ENCODE measurements around the gene S100A16. TPM values are rescaled to one million over a fixed set of nuclear protein-coding genes. Genes with fewer than 3 reads are reported as not detected.
A peak's percentile ranks its signal among the peaks of the same experiment; 100 is the strongest.

S100A16 gene
- total and polyA plus RNA-seq, 9 of the 15 experiments (the other 6 are each of a cell fraction or from before 2014, with no cell fraction given) = 1.6 to 6.9 (median 4.3) TPM

GRCh38 chr1:153565529-153566374 lies 47.2 kb downstream of the S100A16 start, which contains the start of gene S100A2 (continued):
- TF ChIP-seq, protein P1, sequence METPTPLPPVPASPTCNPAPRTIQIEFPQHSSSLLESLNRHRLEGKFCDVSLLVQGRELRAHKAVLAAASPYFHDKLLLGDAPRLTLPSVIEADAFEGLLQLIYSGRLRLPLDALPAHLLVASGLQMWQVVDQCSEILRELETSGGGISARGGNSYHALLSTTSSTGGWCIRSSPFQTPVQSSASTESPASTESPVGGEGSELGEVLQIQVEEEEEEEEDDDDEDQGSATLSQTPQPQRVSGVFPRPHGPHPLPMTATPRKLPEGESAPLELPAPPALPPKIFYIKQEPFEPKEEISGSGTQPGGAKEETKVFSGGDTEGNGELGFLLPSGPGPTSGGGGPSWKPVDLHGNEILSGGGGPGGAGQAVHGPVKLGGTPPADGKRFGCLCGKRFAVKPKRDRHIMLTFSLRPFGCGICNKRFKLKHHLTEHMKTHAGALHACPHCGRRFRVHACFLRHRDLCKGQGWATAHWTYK (CRISPR knock-in tag; IDR thresholded peaks at IDR 0.05) = peak; percentile 47; the same call in 1 of the 2 replicates
- TF ChIP-seq JUN (IDR thresholded peaks at IDR 0.05; ENCODE audit: borderline replicate concordance, low read depth, low read length) = no peak
- no peak for TF ChIP-seq JUN (CRISPR knock-in tag; IDR thresholded peaks at IDR 0.05; ENCODE audit: borderline replicate concordance)
- TF ChIP-seq BCOR (IDR thresholded peaks at IDR 0.05) = no peak
- TF ChIP-seq OTX1 (CRISPR knock-in tag; IDR thresholded peaks at IDR 0.05) = no peak
- TF ChIP-seq SMAD3 (CRISPR knock-in tag; conservative IDR thresholded peaks at IDR 0.05) = 0 out of 2 replicates have a peak, but pooled peaks have one; percentile 44
- no peak for TF ChIP-seq RBM39 (optimal IDR thresholded peaks at IDR 0.05; ENCODE audit: low read depth, low read length)
- TF ChIP-seq SLC30A9 (CRISPR knock-in tag; IDR thresholded peaks at IDR 0.05) = no peak
- no peak for TF ChIP-seq JUND (IDR thresholded peaks at IDR 0.05; ENCODE audit: borderline replicate concordance, low read depth, low read length)
- TF ChIP-seq JUND (tag; IDR thresholded peaks at IDR 0.05; ENCODE audit: borderline replicate concordance, low read depth, low read length) = no peak
- TF ChIP-seq DMBX1 (CRISPR knock-in tag; IDR thresholded peaks at IDR 0.05; ENCODE audit: borderline replicate concordance) = peak; percentile 19; the same call in 1 of the 2 replicates
- TF ChIP-seq MXI1 (IDR thresholded peaks at IDR 0.05; ENCODE audit: low read depth, low read length) = no peak

All from K562 (cell line).